GM21717 (cell line): ENCODE measurements around the gene NPIPB8.
"Not testable (repeated sequence)": the region's sequence is repeated elsewhere in the genome, so short reads cannot be mapped to it uniquely, and the experiment has no call there.

ENCODE experiments used
- ATAC-seq: cut with Tn5 transposase; IDR thresholded peaks from one replicate; pipeline ENCODE4 v1.9.1; 2021; ENCODE audit warnings: mild to moderate bottlenecking, moderate library complexity; ENCODE audit not compliant: unreplicated experiment

Gene NPIPB8

DNA sequence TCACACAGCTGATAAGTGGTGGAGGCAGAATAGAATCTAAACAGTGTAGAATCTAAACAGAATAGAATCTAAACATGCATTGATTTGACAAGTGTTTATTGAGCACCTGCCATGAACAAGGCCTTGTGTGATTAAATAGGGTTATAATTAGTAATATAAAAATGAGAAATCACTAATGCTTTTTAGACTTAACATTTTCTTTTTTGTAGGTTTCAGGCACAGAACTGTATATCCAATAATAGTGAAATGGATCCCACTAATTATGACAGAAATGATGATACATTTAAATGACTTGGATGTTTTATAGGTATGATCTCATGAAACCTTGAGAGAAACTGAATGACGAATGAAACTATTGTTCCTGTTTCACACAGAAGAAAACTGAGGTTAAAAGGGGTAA, at the start of gene NPIPB8:
Gene NPIPB8 (plus strand): TSS at position 301 of the 400 bp plus-strand sequence. CDS start 296 bp downstream, outside the sequence.
- ATAC-seq = not testable (repeated sequence)

DNA sequence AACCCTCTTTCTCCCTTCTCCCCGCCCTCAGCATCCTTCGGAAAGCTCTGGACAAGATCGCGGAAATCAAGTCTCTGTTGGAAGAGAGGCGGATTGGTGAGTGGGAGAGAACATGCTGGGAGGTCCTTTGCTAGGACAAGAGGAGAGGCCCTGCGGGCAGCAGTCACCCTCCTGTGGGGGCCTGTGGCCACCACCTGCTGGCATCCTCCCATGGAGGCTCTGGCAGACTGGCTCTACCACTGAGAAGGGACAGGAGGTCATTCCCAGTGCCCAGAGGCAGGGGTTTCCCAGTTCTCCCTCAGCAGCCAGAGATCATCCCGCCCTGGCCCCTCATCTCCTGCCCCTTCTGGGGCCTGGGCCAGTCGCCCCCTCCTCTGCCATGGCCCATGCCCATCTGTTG, 48.8 kb upstream of the NPIPB8 start:
- ATAC-seq = no peak

DNA sequence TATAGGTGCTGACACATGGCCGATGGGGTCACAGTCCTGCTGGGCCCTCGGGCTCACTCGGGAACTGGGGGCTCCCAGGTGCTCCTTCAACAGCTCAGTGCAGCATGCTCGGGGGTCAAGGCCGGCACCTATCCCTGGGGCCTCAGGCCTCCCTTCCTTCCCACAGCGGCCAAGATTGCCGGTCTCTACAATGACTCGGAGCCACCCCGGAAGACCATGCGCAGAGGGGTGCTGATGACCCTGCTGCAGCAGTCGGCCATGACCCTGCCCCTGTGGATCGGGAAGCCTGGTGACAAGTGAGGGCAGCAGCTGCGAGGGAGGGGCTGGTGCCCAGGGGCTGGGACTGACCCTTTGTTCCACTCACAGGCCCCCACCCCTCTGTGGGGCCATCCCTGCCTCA, 47.9 kb upstream of the NPIPB8 start:
- ATAC-seq = no peak

DNA sequence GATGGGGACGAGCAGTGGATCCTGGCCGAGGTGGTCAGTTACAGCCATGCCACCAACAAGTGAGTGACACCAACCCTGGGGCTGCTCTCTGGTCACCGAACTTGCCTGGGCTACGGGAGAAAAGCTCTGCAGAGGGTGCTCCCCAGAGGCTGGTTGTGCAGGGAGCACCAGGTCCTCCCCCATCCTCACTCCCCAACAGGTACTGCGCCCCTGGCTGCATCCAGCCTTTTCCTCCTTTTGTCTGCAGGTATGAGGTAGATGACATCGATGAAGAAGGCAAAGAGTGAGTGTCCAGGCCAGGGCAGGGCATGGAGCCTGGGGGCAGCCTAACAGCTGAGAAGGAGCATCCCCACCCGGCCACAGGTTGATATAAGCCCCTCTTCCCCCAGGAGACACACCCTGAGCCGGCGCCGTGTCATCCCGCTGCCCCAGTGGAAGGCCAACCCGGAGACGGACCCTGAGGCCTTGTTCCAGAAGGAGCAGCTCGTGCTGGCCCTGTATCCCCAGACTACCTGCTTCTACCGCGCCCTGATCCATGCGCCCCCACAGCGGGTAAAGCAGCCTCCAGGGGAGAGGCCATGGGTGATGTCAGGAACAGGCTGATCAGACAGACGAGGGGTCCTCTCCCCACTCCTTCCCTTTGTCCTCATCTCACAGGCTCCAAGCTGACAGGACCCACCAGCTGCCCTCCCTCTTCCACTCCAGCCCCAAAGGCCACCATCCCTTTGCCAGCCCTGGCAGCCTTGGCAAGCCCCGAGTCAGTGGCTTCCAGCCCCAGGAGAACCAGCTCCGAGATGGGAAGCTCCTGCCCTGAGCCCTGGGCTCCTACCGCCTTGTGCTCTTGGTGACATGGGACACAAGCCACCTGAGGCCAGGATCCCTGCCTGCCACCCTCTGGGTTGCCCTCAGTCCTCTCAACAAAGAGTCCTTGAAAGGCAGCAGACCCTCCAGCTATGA, 47.2 kb upstream of the NPIPB8 start:
- ATAC-seq = no peak

DNA sequence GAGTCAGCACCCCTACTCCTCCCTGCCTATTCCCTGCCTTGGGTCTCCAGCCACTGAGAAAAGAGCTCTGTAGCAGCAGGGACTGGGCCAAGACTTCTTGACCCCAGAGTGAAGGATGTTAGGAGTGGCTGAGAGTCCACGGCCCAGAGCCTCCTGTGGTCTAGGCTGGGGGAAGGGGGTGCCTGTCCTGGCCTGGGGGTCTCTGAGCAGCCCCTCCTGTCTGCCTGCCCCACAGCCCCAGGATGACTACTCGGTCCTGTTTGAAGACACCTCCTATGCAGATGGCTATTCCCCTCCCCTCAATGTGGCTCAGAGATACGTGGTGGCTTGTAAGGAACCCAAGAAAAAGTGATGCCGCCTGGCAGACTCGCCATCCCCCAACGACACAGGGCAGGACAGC, 46.5 kb upstream of the NPIPB8 start:
- ATAC-seq = no peak

DNA sequence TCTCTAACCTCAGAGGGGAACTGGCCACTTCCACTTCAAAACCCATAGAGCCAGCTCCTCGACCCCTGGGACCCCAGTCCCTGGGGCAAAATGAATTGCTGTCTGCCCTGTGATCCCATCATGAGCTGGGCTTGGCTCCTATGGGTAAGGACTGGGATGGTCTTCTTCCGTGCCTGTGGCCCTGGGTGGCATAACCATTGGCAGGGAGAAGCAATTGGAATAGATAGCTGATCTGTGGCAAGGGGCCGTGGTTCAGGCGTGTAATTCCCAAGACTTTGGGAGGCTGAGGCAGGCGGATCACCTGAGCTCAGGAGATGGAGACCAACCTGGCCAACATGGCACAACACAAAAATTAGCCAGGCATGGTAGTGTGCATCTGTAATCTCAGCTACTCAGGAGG, 45.4 kb upstream of the NPIPB8 start:
- no peak for ATAC-seq

DNA sequence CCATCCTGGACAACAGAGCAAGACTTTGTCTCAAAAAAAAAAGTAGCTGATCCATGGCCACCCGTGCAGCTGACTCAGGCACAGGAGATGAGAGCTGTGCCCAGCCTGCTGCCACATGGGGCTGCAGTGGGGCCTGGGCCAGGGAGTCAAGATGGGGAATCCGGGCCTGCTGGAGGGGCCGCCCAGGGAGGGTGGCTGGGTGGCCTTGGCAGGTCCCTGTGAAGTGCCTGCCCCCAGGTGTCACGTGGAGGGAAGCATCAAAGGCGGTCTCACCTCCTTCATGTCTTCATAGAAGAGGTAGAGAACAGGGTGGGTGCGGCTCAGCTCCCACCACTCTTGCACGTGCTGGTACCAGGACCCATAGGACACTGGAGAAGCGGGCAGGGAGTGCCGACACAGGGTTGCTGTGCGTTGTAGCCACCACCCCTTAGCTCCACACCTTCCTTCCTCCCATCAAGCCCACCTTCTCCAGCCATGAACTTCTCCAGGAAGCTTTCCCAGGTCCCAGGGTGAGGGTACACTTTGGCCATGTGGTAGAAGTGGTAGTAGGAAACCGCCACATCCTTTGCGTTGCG, 44.8 kb upstream of the NPIPB8 start:
- no peak for ATAC-seq

DNA sequence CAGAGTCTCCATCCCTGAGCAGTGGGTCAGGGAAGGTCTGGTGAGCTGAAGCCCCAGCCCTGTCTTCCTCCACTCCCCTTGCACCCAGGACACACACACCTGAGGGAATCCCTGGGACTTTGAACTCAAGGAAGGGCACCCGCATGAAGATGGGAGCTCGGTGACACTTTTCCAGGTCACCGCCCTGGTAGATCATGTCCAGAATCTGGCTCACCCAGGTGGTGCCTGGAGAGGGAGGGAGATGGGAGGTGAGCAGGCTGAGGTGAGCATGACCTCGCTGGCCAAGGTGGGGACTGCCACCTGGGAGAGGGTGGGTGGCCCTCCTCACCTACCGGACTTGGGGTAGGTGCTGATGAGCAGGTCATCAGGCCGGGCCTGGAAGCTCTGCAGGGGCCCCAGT, 42.4 kb upstream of the NPIPB8 start:
- ATAC-seq = not testable (repeated sequence)

DNA sequence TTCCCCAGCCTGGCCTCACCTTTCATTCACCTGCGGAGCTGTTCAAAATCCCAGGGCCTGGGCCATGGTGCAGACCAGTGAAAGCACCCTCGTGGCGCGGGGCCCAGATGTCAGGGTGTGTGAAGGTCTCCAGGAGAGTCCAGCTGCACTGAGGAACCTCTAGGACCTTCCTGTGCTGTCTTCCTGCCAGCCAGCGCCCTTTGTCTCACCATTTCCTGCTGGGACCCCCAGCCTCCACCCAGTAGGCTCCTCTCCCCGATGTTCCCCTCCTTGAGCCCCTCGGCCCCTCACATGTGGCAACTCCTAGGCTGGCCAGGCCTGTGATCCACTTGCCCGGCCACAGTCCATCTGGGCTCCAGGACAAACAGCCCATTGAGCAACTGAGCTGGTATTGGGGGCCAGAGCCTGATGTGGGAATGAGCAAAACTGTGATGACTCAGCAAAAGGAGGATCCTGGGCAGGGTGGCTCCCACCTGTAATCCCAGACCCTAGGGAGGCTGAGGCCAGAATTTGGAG, 41.7 kb upstream of the NPIPB8 start:
- ATAC-seq = no peak

DNA sequence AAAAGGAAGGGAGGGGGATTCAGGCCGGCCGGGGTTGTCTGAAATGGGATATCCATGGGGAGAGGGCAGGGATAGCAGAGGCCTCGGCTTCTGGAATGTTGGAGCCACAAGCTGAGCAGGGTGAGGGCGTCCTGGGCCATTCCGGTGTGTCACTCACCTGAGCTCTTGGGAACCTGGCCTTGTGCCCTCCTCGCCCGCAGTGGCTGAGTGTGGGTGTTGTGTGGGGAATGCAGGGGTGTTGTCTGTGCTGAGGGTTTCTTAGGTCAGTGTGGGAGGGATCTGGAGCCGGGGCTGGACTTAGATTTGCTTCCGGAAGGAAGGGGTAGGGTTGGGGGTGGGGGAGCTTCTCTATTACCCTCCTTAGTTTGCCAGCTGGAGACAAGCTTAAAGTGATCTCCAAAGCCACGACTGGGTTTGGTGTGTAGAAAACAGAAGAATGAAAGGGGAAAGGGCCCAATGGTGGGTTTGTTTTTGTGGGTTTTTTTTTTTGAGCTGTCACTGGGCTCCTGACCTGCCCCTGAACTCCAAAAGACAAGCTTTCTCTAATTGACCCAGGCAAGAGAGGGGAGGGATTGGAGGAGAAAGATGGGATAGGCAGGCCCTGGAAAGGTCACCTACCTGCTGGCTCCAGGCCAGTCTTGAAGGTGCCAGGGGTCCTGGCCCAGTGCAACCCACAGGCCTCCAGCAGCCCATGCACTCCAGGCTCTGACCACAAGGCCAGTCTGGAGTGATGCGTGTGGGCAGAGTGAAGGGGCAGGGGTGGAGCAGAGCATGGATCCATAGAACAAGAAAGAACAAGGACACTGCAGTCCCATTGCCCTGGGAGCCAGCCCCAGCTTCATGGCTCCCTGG, 40.8 kb upstream of the NPIPB8 start, which contains the start of gene SULT1A2:
Gene SULT1A2 (minus strand): TSS at position 211 of the 852 bp plus-strand sequence. CDS start 1,120 bp downstream, outside the sequence.
- no peak for ATAC-seq

DNA sequence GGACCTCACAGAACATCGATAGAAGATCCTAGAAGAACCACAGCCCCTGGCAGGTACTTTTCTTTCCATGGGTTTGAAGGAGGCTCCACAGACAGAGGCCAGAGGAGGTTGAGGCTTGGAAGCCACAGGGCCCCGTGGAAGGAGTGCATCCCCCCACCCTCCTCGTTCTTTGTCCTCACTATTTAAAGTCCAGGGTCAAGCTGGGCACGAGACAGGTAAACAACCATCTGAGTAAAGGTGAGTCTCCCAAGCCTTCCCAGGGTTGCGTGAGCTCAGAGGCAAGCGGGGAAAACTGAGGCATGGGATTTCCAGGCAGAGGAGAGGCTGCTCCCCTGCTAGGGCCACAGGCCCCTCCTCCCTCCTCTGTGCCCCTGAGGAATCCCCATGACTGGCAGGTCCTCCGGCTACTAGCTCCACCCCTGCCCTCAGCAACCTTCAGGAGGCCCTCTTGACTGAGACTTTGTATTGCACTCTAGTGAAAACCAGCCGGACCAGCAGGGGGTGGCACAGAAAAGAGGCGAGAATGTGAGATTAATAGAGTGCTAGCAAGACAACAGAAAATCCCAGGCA, 40.1 kb upstream of the NPIPB8 start:
- no peak for ATAC-seq

DNA sequence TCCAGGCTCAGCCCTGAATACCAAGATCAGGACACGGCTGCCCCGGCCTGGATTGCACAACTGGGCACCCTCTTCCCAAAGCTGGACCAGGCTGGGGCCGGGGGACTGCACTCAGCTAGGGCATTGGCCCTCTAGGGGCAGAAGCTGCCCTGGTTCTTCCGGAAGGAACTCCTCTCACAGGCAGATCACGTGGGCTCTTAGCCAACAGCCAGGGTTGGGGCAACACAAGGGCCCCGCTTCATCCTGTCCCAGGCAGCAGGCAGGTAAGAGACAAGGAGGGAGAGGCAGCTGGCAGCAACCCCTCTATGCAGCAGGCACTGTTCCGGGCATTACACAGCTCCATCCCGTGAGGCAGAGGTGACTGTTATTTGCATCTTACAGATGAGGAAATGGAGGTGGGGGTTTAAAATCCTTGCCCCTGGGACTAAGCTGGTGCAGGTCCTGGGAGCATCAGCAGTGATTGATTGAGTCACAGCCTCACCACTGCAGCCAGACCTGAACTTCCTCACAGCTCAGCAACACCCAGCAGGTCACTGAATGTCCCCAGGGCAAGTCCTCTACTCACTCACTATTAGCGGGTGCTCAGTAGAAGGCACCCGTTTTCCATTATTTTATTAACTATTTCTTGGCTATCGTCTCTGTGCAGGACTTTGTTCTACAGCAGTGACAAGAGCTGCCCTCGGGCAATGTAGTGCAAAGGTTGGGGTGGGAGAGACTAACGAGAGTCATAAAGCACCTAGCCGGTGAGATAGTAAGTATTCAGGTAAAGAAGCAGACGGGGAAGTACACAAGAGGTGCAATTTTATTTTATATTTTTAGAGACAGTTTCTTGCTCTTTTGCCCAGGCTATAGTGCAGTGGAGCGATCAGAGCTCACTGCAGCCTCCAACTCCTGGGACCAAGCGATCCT, 38.2 kb upstream of the NPIPB8 start:
- ATAC-seq = not testable (repeated sequence)

DNA sequence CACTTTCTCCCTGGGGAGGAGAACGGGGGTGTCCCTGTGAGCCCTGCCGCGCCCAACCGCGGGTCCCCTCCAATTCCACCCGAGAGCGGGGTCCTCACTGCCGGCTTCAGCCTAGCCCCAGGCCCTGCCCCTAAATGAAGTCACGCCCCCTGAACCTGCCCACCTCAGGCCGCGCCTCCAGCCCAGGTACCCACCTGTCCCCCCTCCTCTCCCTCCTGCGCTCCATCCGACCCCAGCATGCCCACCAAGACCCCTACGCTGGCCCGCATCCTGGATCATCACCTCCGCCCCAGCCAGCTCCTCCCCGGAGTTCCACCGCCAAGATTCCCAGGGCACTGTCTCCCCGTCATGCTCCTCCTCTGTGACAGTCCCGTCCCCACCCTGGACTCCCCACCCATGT, 36.9 kb upstream of the NPIPB8 start:
- ATAC-seq = not testable (repeated sequence)

DNA sequence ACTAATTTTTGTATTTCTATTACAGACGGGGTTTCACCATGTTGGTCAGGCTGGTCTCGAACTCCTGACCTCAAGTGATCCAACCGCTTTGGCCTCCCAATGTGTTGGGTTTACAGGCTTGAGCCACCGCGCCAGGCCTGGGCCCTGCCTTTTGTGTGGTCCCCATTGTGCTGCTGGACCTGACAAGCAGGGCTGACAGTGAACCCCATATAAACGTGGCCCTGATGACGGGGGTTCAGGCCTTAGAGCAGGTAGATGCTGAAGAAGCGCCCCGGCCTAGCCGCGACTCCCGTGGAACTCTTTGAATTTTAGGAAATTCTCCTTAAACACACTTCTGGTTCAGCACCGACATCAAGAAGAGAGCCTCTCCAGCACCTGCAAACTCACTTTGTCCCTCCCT, 36.3 kb upstream of the NPIPB8 start:
- not testable (repeated sequence) for ATAC-seq

DNA sequence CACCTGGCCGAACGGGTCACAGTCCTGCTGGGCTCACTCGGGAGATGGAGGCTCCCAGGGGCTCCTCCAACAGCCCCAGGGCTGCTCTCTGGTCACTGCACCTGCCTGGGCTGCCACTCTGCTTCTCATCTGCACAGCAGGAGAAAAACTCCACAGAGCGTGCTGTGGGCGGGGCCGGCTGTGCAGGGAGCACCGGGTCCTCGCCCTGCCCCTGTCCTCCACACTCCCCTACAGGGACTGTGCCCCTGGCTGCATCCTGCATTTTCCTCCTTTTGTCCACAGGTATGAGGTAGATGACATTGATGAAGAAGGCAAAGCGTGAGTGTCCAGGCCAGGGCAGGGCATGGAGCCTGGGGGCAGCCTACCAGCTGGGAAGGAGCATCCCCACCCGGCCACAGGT, 35.8 kb upstream of the NPIPB8 start:
- ATAC-seq = not testable (repeated sequence)

DNA sequence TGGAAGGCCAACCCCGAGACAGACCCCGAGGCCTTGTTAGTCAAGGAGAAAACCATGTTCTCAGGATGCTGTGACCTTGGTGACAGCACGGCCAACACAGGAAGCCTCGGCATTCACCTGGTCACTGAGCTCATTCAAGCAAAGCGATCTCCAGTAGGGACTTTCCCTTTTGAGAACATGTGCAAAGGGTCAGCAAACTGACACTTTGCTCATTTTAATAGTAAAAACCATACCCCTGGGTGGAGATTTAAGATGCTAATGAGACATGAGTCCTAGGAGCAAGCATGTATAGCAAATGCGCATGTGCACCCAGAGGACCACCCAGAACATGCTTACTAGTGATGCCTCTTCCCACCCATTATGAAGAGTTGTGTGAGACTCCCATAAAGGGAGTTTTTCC, 35.3 kb upstream of the NPIPB8 start:
- no peak for ATAC-seq

DNA sequence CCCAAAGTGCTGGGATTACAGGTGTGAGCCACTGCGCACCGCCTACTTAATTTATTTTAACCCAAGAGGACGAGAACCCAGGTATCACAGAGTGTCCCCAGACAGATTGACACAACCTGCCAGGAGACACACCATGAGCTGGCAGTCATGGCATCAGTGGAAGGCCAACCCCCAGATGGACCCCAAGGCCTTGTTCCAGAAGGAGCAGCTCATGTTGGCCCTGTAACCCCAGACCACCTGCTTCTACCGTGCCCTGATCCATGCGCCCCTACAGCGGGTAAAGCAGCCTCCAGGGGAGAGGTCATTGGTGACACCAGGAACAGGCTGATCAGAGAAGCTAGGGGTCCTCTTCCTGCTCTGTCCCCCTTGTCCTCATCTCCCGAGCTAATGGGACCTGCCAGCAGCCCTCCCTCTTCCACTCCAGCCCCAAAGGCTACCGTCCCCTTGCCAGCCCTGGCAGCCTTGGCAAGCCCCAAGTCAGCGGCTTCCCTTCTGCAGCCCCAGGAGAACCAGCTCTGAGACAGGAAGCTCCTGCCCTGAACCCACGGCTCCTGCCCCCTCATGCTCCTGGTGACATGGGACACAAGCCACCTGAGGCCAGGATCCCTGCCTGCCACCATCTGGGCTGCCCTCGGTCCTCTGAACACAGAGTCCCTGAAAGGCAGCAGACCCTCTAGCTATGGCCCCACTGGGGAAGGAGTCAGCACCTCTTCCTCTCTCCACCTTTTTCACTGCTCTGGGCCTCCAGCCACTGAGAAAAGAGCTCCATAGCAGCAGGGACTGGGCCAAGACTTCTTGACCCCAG, 34.3 kb upstream of the NPIPB8 start:
- no peak for ATAC-seq

DNA sequence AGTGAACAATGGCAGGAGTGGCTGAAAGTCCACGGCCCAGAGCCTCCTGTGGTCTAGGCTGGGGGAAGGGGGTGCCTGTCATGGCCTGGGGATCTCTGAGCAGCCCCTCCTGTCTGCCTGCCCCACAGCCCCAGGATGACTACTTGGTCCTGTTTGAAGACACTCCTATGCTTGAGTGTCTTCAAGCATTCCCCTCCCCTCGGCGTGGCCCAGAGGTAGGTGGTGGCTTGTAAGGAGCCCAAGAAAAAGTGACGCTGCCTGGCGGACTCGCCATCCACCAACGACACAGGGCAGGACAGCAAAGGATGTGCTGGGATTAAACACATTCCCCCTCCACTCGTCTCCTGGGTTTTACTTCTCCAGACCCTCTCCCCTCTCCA, 33.7 kb upstream of the NPIPB8 start:
- ATAC-seq = no peak
